Left lung (tissue), 10 donors: Measurements from ENCODE around the gene SLC39A8. TPM values are rescaled to one million over a fixed set of nuclear protein-coding genes. Genes with fewer than 3 reads are reported as not detected.

Experiments used
- ATAC-seq: fragments of 200-7000 bp; cut with Tn5 transposase; one replicate; pipeline ENCODE4 v1.9.1; 2020; ENCODE audit warnings: moderate library complexity
- DNase-seq, 4 donors: peaks; one replicate each; pipeline ENCODE4 v3.0.0-alpha.2; 2013 to 2020
- H3K27ac ChIP-seq, 2 donors: fragments of 200-600 bp; sonication (generic) in 1 of 2; one replicate each; pipeline versions ENCODE4 v1.5.0 to v1.8.0; 2020 to 2021
- H3K27me3 ChIP-seq, 2 donors: fragments of 200-600 bp; sonication (generic) in 1 of 2; one replicate each; pipeline versions ENCODE4 v1.5.0 to v1.8.0; 2020 to 2021
- H3K36me3 ChIP-seq, 2 donors: fragments of 200-600 bp; sonication (generic) in 1 of 2; one replicate each; pipeline versions ENCODE4 v1.5.0 to v1.8.0; 2020 to 2021
- H3K4me1 ChIP-seq, 2 donors: fragments of 200-600 bp; one replicate each; pipeline ENCODE4 v1.8.0; 2021
- H3K4me3 ChIP-seq, 2 donors: fragments of 200-600 bp; sonication (generic) in 1 of 2; one replicate each; pipeline versions ENCODE4 v1.5.0 to v1.8.0; 2020 to 2021; ENCODE audit warnings: mild to moderate bottlenecking in 1 of 2
- H3K9me3 ChIP-seq, 2 donors: fragments of 200-600 bp; sonication (generic) in 1 of 2; one replicate each; pipeline versions ENCODE4 v1.5.0 to v1.8.0; 2020 to 2021
- CTCF ChIP-seq, 2 donors: fragments of 200-600 bp; sonication (generic) in 1 of 2; IDR thresholded peaks; one replicate each; pipeline versions ENCODE4 v1.5.0 to v1.8.0; 2021; ENCODE audit warnings: antibody characterized with exemption in 2 of 2
- intact Hi-C, 2 donors: fragments of 100-400 bp; cut with DNase I; formaldehyde crosslinking; loops; one replicate each; pipeline versions ENCODE4 v1.11.2 to v1.14.2; 2022
- polyA plus RNA-seq, 6 donors: library from polyadenylated mRNA; unstranded; fragments of 120-200 nt; gene quantifications; one replicate each; pipeline ENCODE4 v1.2.1, GENCODE V29; 2013; ENCODE audit not compliant: insufficient read length in 6 of 6
- total RNA-seq, 2 donors: library from RNA; stranded (reverse); fragmentation: NEBNext Ultra II Directional; extraction: Animal tissue kit (Norgen Biotek cat#: 25700); gene quantifications; one replicate each; pipeline ENCODE4 v1.2.1, GENCODE V29; 2021
- donor health status: DM: no; HTN: yes; CAD: no.
- donor health status: DM: no; HTN: no; CAD: no.

Gene SLC39A8
- total and polyA plus RNA-seq, 8 donors: 4.5 to 318 (median 7.1) TPM

- DNase-seq (no peak), ATAC-seq (no peak)
- Histone ChIP-seq H3K4me1 (peaks cover 3 to 30% of the 10 kb centered on the region in 2 donors), H3K27me3 (no peaks in the 10 kb centered on the region), H3K9me3 (no peaks in the 10 kb centered on the region), H3K27ac (no peak overlapping the region), H3K36me3 (peaks cover 0 to 40% of the 10 kb centered on the region in 2 donors), H3K4me3 (no peak overlapping the region)
- intact Hi-C loops: no loop called here
- TF ChIP-seq CTCF (IDR thresholded peaks at IDR 0.05): no peak
Measured at GRCh38 chr4:102321260-102321995, 23.9 kb downstream of the SLC39A8 start.

GRCh38 chr4:102319594-102319993 lies 25.7 kb downstream of the SLC39A8 start:
- no peaks in the 10 kb centered on the region for H3K9me3 ChIP-seq
- no peak for ATAC-seq
- DNase-seq: no peak
- peaks cover 0 to 35% of the 10 kb centered on the region in 2 donors for H3K36me3 ChIP-seq
- peak overlapping the region; percentile 6 to 69 for H3K27ac ChIP-seq
- H3K27me3 ChIP-seq: no peaks in the 10 kb centered on the region
- peaks cover 3 to 23% of the 10 kb centered on the region in 2 donors for H3K4me1 ChIP-seq
- TF ChIP-seq CTCF (IDR thresholded peaks at IDR 0.05): no peak
- intact Hi-C loops: no loop called here
- H3K4me3 ChIP-seq: no peak overlapping the region

- no peaks in the 10 kb centered on the region for H3K9me3 ChIP-seq
- peak; percentile 91 for ATAC-seq
- no peak for TF ChIP-seq CTCF (IDR thresholded peaks at IDR 0.05)
- H3K4me1 ChIP-seq: peaks cover 3 to 23% of the 10 kb centered on the region in 2 donors
- peaks cover 0 to 35% of the 10 kb centered on the region in 2 donors for H3K36me3 ChIP-seq
- intact Hi-C loops: no loop called here
- no peaks in the 10 kb centered on the region for H3K27me3 ChIP-seq
- peak overlapping the region; percentile 6 to 69 for H3K27ac ChIP-seq
- peak in 2 of 4 donors; percentile 41 to 45 for DNase-seq
- H3K4me3 ChIP-seq: no peak overlapping the region
Measured at GRCh38 chr4:102318526-102318925, 26.8 kb downstream of the SLC39A8 start.

- intact Hi-C loops: no loop called here
- no peaks in the 10 kb centered on the region for H3K9me3 ChIP-seq
- no peak for TF ChIP-seq CTCF (IDR thresholded peaks at IDR 0.05)
- DNase-seq (no peak), ATAC-seq (peak; percentile 21)
- H3K27ac ChIP-seq: peak overlapping the region; percentile 6 to 51
- H3K36me3 ChIP-seq: peaks cover 0 to 38% of the 10 kb centered on the region in 2 donors
- no peak overlapping the region for H3K4me3 ChIP-seq
- no peaks in the 10 kb centered on the region for H3K27me3 ChIP-seq
- H3K4me1 ChIP-seq: peaks cover 3 to 23% of the 10 kb centered on the region in 2 donors
Measured at GRCh38 chr4:102318105-102318504, 27.2 kb downstream of the SLC39A8 start.

- intact Hi-C loops: no loop called here
Measured at GRCh38 chr4:102317459-102317858, 27.8 kb downstream of the SLC39A8 start.

More at GRCh38 chr4:102317459-102317858, 27.8 kb downstream of the SLC39A8 start:
- no peak overlapping the region for H3K4me3 ChIP-seq
- H3K9me3 ChIP-seq: no peaks in the 10 kb centered on the region
- no peak for TF ChIP-seq CTCF (IDR thresholded peaks at IDR 0.05)
- H3K4me1 ChIP-seq: peaks cover 3 to 20% of the 10 kb centered on the region in 2 donors
- H3K36me3 ChIP-seq: peaks cover 0 to 36% of the 10 kb centered on the region in 2 donors
- H3K27ac ChIP-seq: peak overlapping the region; percentile 6 to 51
- no peaks in the 10 kb centered on the region for H3K27me3 ChIP-seq
- no peak for DNase-seq
- ATAC-seq: no peak
